Liver (tissue), 9 donors: ENCODE results near the gene UBL4B. TPM values are rescaled to one million over a fixed set of nuclear protein-coding genes. Genes with fewer than 3 reads are reported as not detected.

Experiments used
- DNase-seq: peaks from one replicate; pipeline ENCODE4 v3.0.0-alpha.2; 2017; ENCODE audit warnings: low spot score
- H3K27ac ChIP-seq, 2 donors: one replicate each; pipeline ENCODE4 v1.7.0; 2013; ENCODE audit warnings: inconsistent platforms in 2 of 2, low read length in 2 of 2, control low read depth in 1 of 2, low read depth in 1 of 2, mild to moderate bottlenecking in 1 of 2
- H3K27me3 ChIP-seq, 4 donors: one replicate each; pipeline versions ENCODE4 v1.6.1 to v1.7.0; 2013; ENCODE audit warnings: low read length in 3 of 4, inconsistent platforms in 1 of 4, mild to moderate bottlenecking in 1 of 4, moderate library complexity in 1 of 4; ENCODE audit not compliant: control insufficient read depth in 4 of 4, insufficient read depth in 4 of 4
- H3K36me3 ChIP-seq, 4 donors: one replicate each; pipeline versions ENCODE4 v1.6.1 to v1.7.0; 2013; ENCODE audit warnings: low read length in 3 of 4, mild to moderate bottlenecking in 3 of 4, low read depth in 1 of 4, moderate library complexity in 1 of 4; ENCODE audit not compliant: control insufficient read depth in 4 of 4, insufficient read depth in 3 of 4
- H3K4me1 ChIP-seq, 4 donors: one replicate each; pipeline versions ENCODE4 v1.6.1 to v1.7.0; 2013; ENCODE audit warnings: low read length in 3 of 4, mild to moderate bottlenecking in 3 of 4, moderate library complexity in 1 of 4; ENCODE audit not compliant: control insufficient read depth in 4 of 4, insufficient read depth in 4 of 4
- H3K4me3 ChIP-seq, 3 donors: one replicate each; pipeline versions ENCODE4 v1.6.1 to v1.7.0; 2013; ENCODE audit warnings: low read length in 3 of 3, control low read depth in 1 of 3, low read depth in 1 of 3, mild to moderate bottlenecking in 1 of 3
- H3K9ac ChIP-seq, 2 donors: one replicate each; pipeline ENCODE4 v1.7.0; 2013; ENCODE audit warnings: low read length in 2 of 2, mild to moderate bottlenecking in 2 of 2, moderate library complexity in 2 of 2, control low read depth in 1 of 2, low read depth in 1 of 2
- H3K9me3 ChIP-seq, 4 donors: one replicate each; pipeline versions ENCODE4 v1.6.1 to v1.7.0; 2013; ENCODE audit warnings: low read length in 3 of 4; ENCODE audit not compliant: control insufficient read depth in 4 of 4
- EGR1 ChIP-seq, 2 donors: IDR thresholded peaks; 2 replicates each; pipeline ENCODE4 v1.6.1; 2016 to 2018; ENCODE audit warnings: antibody characterized with exemption in 2 of 2, low read depth in 2 of 2
- FOXA1 ChIP-seq: IDR thresholded peaks from 2 replicates; pipeline ENCODE4 v1.6.1; 2016; ENCODE audit warnings: antibody characterized with exemption
- FOXA2 ChIP-seq: IDR thresholded peaks from 2 replicates; pipeline ENCODE4 v1.6.1; 2016; ENCODE audit warnings: antibody characterized with exemption
- GABPA ChIP-seq, 2 donors: IDR thresholded peaks in 1 of 2; conservative IDR thresholded peaks in 1 of 2; 2 replicates each; pipeline ENCODE4 v1.6.1; 2016; ENCODE audit warnings: antibody characterized with exemption in 2 of 2, mild to moderate bottlenecking in 1 of 2, moderate library complexity in 1 of 2
- HNF4A ChIP-seq, 2 donors: conservative IDR thresholded peaks; 2 replicates each; pipeline ENCODE4 v1.6.1; 2016; ENCODE audit warnings: antibody characterized with exemption in 2 of 2, mild to moderate bottlenecking in 2 of 2
- HNF4G ChIP-seq: IDR thresholded peaks from 2 replicates; pipeline ENCODE4 v1.6.1; 2016; ENCODE audit warnings: antibody characterized with exemption
- JUND ChIP-seq, 2 donors: IDR thresholded peaks; 2 replicates each; pipeline ENCODE4 v1.6.1; 2016; ENCODE audit warnings: antibody characterized with exemption in 2 of 2
- MAX ChIP-seq: IDR thresholded peaks from 2 replicates; pipeline ENCODE4 v1.6.1; 2016; ENCODE audit warnings: antibody characterized with exemption
- NR2F2 ChIP-seq: IDR thresholded peaks from 2 replicates; pipeline ENCODE4 v1.6.1; 2016; ENCODE audit warnings: antibody characterized with exemption
- RAD21 ChIP-seq, 2 donors: IDR thresholded peaks; 2 replicates each; pipeline ENCODE4 v1.6.1; 2016; ENCODE audit warnings: antibody characterized with exemption in 2 of 2, mild to moderate bottlenecking in 2 of 2
- REST ChIP-seq: IDR thresholded peaks from 2 replicates; pipeline ENCODE4 v1.6.1; 2016; ENCODE audit warnings: antibody characterized with exemption, mild to moderate bottlenecking
- RXRA ChIP-seq, 2 donors: IDR thresholded peaks; 2 replicates each; pipeline ENCODE4 v1.6.1; 2017 to 2018; ENCODE audit warnings: antibody characterized with exemption in 2 of 2, mild to moderate bottlenecking in 1 of 2
- SP1 ChIP-seq: IDR thresholded peaks from 2 replicates; pipeline ENCODE4 v1.6.1; 2018; ENCODE audit warnings: antibody characterized with exemption, mild to moderate bottlenecking
- TAF1 ChIP-seq: conservative IDR thresholded peaks from 2 replicates; pipeline ENCODE4 v1.6.1; 2016; ENCODE audit warnings: antibody characterized with exemption, mild to moderate bottlenecking
- YY1 ChIP-seq: IDR thresholded peaks from 2 replicates; pipeline ENCODE4 v1.6.1; 2016; ENCODE audit warnings: antibody characterized with exemption, mild to moderate bottlenecking
- WGBS: extraction: QIAGEN DNeasy Blood & Tissue Kit; methylation state at CpG from one replicate; pipeline ENCODE4 v1.1.7; 2013; 5-methylcytosine and 5-hydroxymethylcytosine counted together
- polyA plus RNA-seq, 2 donors: library from polyadenylated mRNA; stranded (reverse) in 1 of 2; unstranded in 1 of 2; fragments of 200-250 nt in 1 of 2; fragments of >200 nt in 1 of 2; fragmentation: Nextera tagmentation in 1 of 2; extraction: Ambion mirVana in 1 of 2; gene quantifications; one replicate each; pipeline versions ENCODE4 v1.2.1 to v1.2.3, GENCODE V29; 2013 to 2015
- total RNA-seq, 2 donors: library from RNA; depleted of rRNA; stranded (reverse); fragments of >200 nt; gene quantifications; one replicate each; pipeline ENCODE4 v1.2.3, GENCODE V29; 2014
- TF ChIP-seq, protein P1 (sequence below): fragments of 150-350 bp; IDR thresholded peaks from 2 replicates; pipeline ENCODE4 v1.5.1; 2017; ENCODE audit warnings: improper control_type of control experiment, low read depth, low read length; ENCODE audit not compliant: missing input control
- TF ChIP-seq, protein P2 (sequence below): IDR thresholded peaks from 2 replicates; pipeline ENCODE4 v1.6.1; 2016; ENCODE audit warnings: antibody characterized with exemption
- TF ChIP-seq, protein P3 (sequence below): IDR thresholded peaks from 2 replicates; pipeline ENCODE4 v1.6.1; 2016; ENCODE audit warnings: antibody characterized with exemption
- donor health status: healthy.
- donor health status: healthy.
- donor health status: healthy.
- donor health status: healthy.
- donor health status: healthy.

Gene UBL4B
- total and polyA plus RNA-seq, 4 donors, result not detected

DNA sequence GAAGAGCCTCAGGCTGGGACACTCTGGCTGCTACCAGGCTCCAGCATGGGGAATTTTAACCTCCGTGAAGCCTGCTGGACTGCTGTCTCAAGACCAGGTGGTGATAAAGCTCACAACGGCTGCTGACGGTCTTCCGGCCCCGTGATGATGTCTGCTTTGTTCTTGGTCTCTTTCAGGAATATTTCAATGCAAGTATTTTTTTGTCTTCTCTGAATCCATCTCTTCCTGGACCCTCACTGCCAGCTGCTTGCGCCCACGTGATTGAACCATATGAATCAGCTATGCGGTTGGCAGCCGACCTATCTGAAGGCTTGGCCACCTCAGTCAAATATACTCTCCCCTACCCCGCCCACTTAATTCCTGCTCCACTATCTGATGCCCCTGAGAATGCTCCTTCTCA is 23.4 kb downstream of the UBL4B start (continued):
- TF ChIP-seq, protein P1, sequence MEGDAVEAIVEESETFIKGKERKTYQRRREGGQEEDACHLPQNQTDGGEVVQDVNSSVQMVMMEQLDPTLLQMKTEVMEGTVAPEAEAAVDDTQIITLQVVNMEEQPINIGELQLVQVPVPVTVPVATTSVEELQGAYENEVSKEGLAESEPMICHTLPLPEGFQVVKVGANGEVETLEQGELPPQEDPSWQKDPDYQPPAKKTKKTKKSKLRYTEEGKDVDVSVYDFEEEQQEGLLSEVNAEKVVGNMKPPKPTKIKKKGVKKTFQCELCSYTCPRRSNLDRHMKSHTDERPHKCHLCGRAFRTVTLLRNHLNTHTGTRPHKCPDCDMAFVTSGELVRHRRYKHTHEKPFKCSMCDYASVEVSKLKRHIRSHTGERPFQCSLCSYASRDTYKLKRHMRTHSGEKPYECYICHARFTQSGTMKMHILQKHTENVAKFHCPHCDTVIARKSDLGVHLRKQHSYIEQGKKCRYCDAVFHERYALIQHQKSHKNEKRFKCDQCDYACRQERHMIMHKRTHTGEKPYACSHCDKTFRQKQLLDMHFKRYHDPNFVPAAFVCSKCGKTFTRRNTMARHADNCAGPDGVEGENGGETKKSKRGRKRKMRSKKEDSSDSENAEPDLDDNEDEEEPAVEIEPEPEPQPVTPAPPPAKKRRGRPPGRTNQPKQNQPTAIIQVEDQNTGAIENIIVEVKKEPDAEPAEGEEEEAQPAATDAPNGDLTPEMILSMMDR, result no peak
- TF ChIP-seq GABPA (IDR thresholded peaks at IDR 0.05 in 1 of 2, conservative IDR thresholded peaks at IDR 0.05 in 1 of 2) (no peak), MAX (no peak), NR2F2 (no peak), JUND (IDR thresholded peaks at IDR 0.05) (no peak)

DNA sequence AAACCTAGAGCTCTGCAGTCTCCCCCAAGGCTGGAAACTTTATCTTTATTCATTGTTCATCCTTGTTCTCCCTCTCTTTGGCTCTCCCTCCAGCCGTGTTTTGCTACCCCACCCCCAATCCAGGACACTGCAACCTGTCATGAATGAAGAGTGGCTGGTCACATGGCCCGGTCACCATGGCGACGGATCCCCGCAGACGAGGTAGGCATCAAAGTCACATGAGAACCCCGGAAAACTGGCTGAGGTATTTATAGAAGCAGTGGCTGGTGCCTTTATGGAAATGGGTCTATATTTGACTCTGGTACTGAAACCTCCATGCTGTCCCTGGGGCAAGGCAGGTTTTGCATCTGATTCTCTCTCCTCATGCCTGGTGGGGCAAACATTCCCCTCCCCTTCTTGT is 24.7 kb downstream of the UBL4B start:
- WGBS, result 4% methylated on average over 7 of the region's 7 CpGs
- Histone ChIP-seq H3K27me3 (peaks cover 0 to 17% (median under 1%) of the 10 kb centered on the region in 4 donors), H3K9ac (no peak overlapping the region), H3K36me3 (no peaks in the 10 kb centered on the region), H3K27ac (no peak overlapping the region), H3K4me1 (no peaks in the 10 kb centered on the region), H3K4me3 (no peak overlapping the region), H3K9me3 (no peaks in the 10 kb centered on the region)
- TF ChIP-seq HNF4A (conservative IDR thresholded peaks at IDR 0.05) (no peak), FOXA1 (no peak), RAD21 (IDR thresholded peaks at IDR 0.05) (no peak), TAF1 (no peak), HNF4G (no peak), EGR1 (IDR thresholded peaks at IDR 0.05; ENCODE audit: low read depth in 2 of 2) (no peak)
- TF ChIP-seq, protein P1, result no peak
- no peak for DNase-seq

- no peaks in the 10 kb centered on the region for H3K4me1 ChIP-seq
- DNase-seq, result no peak
- H3K36me3 ChIP-seq, result no peaks in the 10 kb centered on the region
- H3K9ac ChIP-seq, result no peak overlapping the region
- H3K27me3 ChIP-seq, result peaks cover 0 to 23% (median 5%) of the 10 kb centered on the region in 4 donors
- H3K4me3 ChIP-seq, result no peak overlapping the region
- H3K9me3 ChIP-seq, result no peaks in the 10 kb centered on the region
- 70% methylated on average over 3 of the region's 3 CpGs for WGBS
- no peak overlapping the region for H3K27ac ChIP-seq
- no peak for TF ChIP-seq EGR1 (IDR thresholded peaks at IDR 0.05; ENCODE audit: low read depth in 2 of 2)
- TF ChIP-seq TAF1, result no peak
- TF ChIP-seq REST, result no peak
- TF ChIP-seq SP1, result no peak
- no peak for TF ChIP-seq FOXA1
- TF ChIP-seq FOXA2, result no peak
- no peak for TF ChIP-seq NR2F2
- no peak for TF ChIP-seq RXRA (IDR thresholded peaks at IDR 0.05)
- TF ChIP-seq GABPA (IDR thresholded peaks at IDR 0.05 in 1 of 2, conservative IDR thresholded peaks at IDR 0.05 in 1 of 2), result no peak
- TF ChIP-seq, protein P2, sequence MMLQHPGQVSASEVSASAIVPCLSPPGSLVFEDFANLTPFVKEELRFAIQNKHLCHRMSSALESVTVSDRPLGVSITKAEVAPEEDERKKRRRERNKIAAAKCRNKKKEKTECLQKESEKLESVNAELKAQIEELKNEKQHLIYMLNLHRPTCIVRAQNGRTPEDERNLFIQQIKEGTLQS, result no peak
- no peak for TF ChIP-seq HNF4G
- TF ChIP-seq RAD21 (IDR thresholded peaks at IDR 0.05), result no peak
- TF ChIP-seq YY1, result no peak
- TF ChIP-seq HNF4A (conservative IDR thresholded peaks at IDR 0.05), result no peak
- TF ChIP-seq, protein P1, result no peak
- TF ChIP-seq, protein P3, sequence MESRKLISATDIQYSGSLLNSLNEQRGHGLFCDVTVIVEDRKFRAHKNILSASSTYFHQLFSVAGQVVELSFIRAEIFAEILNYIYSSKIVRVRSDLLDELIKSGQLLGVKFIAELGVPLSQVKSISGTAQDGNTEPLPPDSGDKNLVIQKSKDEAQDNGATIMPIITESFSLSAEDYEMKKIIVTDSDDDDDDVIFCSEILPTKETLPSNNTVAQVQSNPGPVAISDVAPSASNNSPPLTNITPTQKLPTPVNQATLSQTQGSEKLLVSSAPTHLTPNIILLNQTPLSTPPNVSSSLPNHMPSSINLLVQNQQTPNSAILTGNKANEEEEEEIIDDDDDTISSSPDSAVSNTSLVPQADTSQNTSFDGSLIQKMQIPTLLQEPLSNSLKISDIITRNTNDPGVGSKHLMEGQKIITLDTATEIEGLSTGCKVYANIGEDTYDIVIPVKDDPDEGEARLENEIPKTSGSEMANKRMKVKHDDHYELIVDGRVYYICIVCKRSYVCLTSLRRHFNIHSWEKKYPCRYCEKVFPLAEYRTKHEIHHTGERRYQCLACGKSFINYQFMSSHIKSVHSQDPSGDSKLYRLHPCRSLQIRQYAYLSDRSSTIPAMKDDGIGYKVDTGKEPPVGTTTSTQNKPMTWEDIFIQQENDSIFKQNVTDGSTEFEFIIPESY, result no peak
Observed at GRCh38 chr1:110138956-110139355, 26.7 kb downstream of the UBL4B start.
